HepG2 (cell line): ENCODE measurements around the gene TSNAXIP1. TPM values are rescaled to one million over a fixed set of nuclear protein-coding genes. Genes with fewer than 3 reads are reported as not detected.

Experiments
- ARNT2 ChIP-seq: sonication (generic); formaldehyde crosslinking; IDR thresholded peaks from 2 replicates; pipeline ENCODE4 v1.8.0; 2022; ENCODE audit warnings: mild to moderate bottlenecking, low read depth, missing genetic modification reagents, moderate library complexity
- ATAD3A ChIP-seq: sonication (generic); formaldehyde crosslinking; IDR thresholded peaks from 2 replicates; pipeline ENCODE4 v1.4.0; 2020; ENCODE audit warnings: missing genetic modification reagents
- ATM ChIP-seq: fragments of 450-650 bp; IDR thresholded peaks from 2 replicates; pipeline ENCODE4 v1.7.1; 2017; ENCODE audit warnings: mild to moderate bottlenecking, borderline replicate concordance
- BORCS8-MEF2B ChIP-seq: sonication (generic); formaldehyde crosslinking; IDR thresholded peaks from 2 replicates; pipeline ENCODE4 v1.8.0; 2022; ENCODE audit warnings: mild to moderate bottlenecking, missing genetic modification reagents
- GLMP ChIP-seq: sonication (generic); formaldehyde crosslinking; IDR thresholded peaks from 2 replicates; pipeline ENCODE4 v1.9.0; 2021; ENCODE audit warnings: missing genetic modification reagents, mild to moderate bottlenecking, borderline replicate concordance
- KDM4B ChIP-seq: sonication (generic); formaldehyde crosslinking; IDR thresholded peaks from 2 replicates; pipeline ENCODE4 v1.4.0; 2020; ENCODE audit warnings: missing genetic modification reagents
- MZF1 ChIP-seq: sonication (generic); formaldehyde crosslinking; IDR thresholded peaks from 2 replicates; pipeline ENCODE4 v1.8.1; 2023; ENCODE audit warnings: mild to moderate bottlenecking, missing genetic modification reagents, borderline replicate concordance
- POLR2G ChIP-seq: fragments of 200-400 bp; formaldehyde crosslinking; IDR thresholded peaks from 2 replicates; pipeline ENCODE4 v1.6.1; 2018; ENCODE audit warnings: mild to moderate bottlenecking, low read depth, low read length, moderate library complexity
- SAFB2 ChIP-seq: sonication (generic); formaldehyde crosslinking; IDR thresholded peaks from 2 replicates; pipeline ENCODE4 v1.5.1; 2020; ENCODE audit warnings: missing genetic modification reagents, low read depth, mild to moderate bottlenecking, borderline replicate concordance
- ZBTB2 ChIP-seq: sonication (generic); formaldehyde crosslinking; IDR thresholded peaks from 2 replicates; pipeline ENCODE4 v1.8.0; 2022; ENCODE audit warnings: low read depth, missing genetic modification reagents
- ZNF740 ChIP-seq: sonication (generic); formaldehyde crosslinking; IDR thresholded peaks from 2 replicates; pipeline ENCODE4 v1.4.0; 2020; ENCODE audit warnings: missing genetic modification reagents
- polyA plus RNA-seq, 8 experiments: library from polyadenylated mRNA; depleted of rRNA in 3 of 8; stranded (reverse) in 7 of 8; unstranded in 1 of 8; fragments of >200 nt; fragmentation: Illumina TruSeq in 4 of 8; extraction: Trizol in 4 of 8; gene quantifications; 2 replicates each; pipeline versions ENCODE4 v1.2.1 to v1.2.3, GENCODE V29; 2011 to 2016; ENCODE audit warnings: low read depth in 4 of 8, missing spikeins in 1 of 8, mixed read lengths in 1 of 8; ENCODE audit not compliant: insufficient read depth in 1 of 8
- total RNA-seq, 5 experiments: library from RNA; depleted of rRNA; stranded (reverse); fragments of >200 nt; fragmentation: Illumina TruSeq; extraction: Trizol; gene quantifications; 2 replicates each; pipeline ENCODE4 v1.2.3, GENCODE V29; 2016; ENCODE audit warnings: low read depth in 1 of 5
- TF ChIP-seq, protein P1 (sequence below): sonication (generic); formaldehyde crosslinking; IDR thresholded peaks from 2 replicates; pipeline ENCODE4 v1.5.0; 2020; ENCODE audit warnings: missing genetic modification reagents
- TF ChIP-seq, protein P2 (sequence below): sonication (generic); formaldehyde crosslinking; IDR thresholded peaks from 2 replicates; pipeline ENCODE4 v1.4.0; 2020; ENCODE audit warnings: mild to moderate bottlenecking, missing genetic modification reagents, borderline replicate concordance
- TF ChIP-seq, protein P3 (sequence below): sonication (generic); formaldehyde crosslinking; IDR thresholded peaks from 2 replicates; pipeline ENCODE4 v1.9.0; 2021; ENCODE audit warnings: missing genetic modification reagents, borderline replicate concordance
- TF ChIP-seq, protein P4 (sequence below): sonication (generic); formaldehyde crosslinking; IDR thresholded peaks from 2 replicates; pipeline ENCODE4 v1.5.0; 2020; ENCODE audit warnings: missing genetic modification reagents

Gene TSNAXIP1
- total and polyA plus RNA-seq, 2 of the 13 experiments (the other 11 are each of a cell fraction or from before 2014, with no cell fraction given) = 0.37 to 0.86 TPM

DNA sequence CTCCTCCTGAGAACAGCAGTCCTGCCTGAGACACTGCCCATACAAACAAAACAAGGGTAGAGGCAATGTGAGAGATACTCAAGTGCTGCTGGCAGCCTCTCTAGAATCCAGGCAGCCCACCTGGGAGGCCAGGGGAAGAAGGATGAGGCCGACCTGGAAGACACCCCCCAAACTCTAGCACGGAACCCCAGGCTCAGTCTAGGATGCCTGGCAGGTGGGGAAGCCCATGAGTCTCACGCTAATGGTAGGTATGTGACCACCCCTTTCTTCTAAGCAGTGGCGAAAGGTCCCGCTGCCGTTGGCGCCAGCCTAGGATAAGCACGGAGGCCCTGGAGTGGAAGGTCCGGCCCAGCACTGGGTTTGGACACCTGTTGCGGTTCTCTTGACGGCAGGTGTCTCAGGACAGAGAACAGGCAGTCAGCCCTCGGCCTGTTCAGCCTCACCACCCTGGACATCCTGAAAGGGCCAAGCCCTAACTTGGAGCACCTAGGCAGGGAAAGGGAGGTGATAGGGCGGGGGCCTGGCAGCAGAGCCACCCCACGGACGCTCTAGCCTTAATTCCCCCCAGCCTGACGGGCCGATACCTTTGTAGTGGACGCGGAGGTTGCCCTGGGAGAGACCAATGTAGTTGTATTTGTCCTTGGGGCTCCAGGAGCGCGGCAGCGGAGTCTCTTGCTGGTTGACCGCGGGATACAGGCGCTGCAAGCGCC, 816 bp upstream of the TSNAXIP1 start (continued):
- TF ChIP-seq, protein P1, sequence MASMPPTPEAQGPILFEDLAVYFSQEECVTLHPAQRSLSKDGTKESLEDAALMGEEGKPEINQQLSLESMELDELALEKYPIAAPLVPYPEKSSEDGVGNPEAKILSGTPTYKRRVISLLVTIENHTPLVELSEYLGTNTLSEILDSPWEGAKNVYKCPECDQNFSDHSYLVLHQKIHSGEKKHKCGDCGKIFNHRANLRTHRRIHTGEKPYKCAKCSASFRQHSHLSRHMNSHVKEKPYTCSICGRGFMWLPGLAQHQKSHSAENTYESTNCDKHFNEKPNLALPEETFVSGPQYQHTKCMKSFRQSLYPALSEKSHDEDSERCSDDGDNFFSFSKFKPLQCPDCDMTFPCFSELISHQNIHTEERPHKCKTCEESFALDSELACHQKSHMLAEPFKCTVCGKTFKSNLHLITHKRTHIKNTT (CRISPR knock-in tag) = no peak
- TF ChIP-seq ATM (no peak), ATAD3A (CRISPR knock-in tag) (0 out of 2 replicates have a peak, but pooled peaks have one; percentile 24), POLR2G (no peak), ZBTB2 (CRISPR knock-in tag) (no peak), ARNT2 (CRISPR knock-in tag) (no peak; the same call in 1 of the 2 replicates), SAFB2 (CRISPR knock-in tag) (no peak), ZNF740 (CRISPR knock-in tag) (no peak), KDM4B (no peak), GLMP (CRISPR knock-in tag) (no peak), MZF1 (CRISPR knock-in tag) (no peak), BORCS8-MEF2B (CRISPR knock-in tag) (peak; percentile 33; the same call in 1 of the 2 replicates)
- TF ChIP-seq, protein P2, sequence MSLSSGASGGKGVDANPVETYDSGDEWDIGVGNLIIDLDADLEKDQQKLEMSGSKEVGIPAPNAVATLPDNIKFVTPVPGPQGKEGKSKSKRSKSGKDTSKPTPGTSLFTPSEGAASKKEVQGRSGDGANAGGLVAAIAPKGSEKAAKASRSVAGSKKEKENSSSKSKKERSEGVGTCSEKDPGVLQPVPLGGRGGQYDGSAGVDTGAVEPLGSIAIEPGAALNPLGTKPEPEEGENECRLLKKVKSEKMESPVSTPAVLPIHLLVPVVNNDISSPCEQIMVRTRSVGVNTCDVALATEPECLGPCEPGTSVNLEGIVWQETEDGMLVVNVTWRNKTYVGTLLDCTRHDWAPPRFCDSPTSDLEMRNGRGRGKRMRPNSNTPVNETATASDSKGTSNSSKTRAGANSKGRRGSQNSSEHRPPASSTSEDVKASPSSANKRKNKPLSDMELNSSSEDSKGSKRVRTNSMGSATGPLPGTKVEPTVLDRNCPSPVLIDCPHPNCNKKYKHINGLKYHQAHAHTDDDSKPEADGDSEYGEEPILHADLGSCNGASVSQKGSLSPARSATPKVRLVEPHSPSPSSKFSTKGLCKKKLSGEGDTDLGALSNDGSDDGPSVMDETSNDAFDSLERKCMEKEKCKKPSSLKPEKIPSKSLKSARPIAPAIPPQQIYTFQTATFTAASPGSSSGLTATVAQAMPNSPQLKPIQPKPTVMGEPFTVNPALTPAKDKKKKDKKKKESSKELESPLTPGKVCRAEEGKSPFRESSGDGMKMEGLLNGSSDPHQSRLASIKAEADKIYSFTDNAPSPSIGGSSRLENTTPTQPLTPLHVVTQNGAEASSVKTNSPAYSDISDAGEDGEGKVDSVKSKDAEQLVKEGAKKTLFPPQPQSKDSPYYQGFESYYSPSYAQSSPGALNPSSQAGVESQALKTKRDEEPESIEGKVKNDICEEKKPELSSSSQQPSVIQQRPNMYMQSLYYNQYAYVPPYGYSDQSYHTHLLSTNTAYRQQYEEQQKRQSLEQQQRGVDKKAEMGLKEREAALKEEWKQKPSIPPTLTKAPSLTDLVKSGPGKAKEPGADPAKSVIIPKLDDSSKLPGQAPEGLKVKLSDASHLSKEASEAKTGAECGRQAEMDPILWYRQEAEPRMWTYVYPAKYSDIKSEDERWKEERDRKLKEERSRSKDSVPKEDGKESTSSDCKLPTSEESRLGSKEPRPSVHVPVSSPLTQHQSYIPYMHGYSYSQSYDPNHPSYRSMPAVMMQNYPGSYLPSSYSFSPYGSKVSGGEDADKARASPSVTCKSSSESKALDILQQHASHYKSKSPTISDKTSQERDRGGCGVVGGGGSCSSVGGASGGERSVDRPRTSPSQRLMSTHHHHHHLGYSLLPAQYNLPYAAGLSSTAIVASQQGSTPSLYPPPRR (CRISPR knock-in tag) = no peak
- TF ChIP-seq, protein P3, sequence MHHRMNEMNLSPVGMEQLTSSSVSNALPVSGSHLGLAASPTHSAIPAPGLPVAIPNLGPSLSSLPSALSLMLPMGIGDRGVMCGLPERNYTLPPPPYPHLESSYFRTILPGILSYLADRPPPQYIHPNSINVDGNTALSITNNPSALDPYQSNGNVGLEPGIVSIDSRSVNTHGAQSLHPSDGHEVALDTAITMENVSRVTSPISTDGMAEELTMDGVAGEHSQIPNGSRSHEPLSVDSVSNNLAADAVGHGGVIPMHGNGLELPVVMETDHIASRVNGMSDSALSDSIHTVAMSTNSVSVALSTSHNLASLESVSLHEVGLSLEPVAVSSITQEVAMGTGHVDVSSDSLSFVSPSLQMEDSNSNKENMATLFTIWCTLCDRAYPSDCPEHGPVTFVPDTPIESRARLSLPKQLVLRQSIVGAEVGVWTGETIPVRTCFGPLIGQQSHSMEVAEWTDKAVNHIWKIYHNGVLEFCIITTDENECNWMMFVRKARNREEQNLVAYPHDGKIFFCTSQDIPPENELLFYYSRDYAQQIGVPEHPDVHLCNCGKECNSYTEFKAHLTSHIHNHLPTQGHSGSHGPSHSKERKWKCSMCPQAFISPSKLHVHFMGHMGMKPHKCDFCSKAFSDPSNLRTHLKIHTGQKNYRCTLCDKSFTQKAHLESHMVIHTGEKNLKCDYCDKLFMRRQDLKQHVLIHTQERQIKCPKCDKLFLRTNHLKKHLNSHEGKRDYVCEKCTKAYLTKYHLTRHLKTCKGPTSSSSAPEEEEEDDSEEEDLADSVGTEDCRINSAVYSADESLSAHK (CRISPR knock-in tag) = no peak
- TF ChIP-seq, protein P4, sequence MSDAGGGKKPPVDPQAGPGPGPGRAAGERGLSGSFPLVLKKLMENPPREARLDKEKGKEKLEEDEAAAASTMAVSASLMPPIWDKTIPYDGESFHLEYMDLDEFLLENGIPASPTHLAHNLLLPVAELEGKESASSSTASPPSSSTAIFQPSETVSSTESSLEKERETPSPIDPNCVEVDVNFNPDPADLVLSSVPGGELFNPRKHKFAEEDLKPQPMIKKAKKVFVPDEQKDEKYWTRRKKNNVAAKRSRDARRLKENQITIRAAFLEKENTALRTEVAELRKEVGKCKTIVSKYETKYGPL (CRISPR knock-in tag) = no peak
